Measurements from ENCODE around the gene TNS2.

DNA sequence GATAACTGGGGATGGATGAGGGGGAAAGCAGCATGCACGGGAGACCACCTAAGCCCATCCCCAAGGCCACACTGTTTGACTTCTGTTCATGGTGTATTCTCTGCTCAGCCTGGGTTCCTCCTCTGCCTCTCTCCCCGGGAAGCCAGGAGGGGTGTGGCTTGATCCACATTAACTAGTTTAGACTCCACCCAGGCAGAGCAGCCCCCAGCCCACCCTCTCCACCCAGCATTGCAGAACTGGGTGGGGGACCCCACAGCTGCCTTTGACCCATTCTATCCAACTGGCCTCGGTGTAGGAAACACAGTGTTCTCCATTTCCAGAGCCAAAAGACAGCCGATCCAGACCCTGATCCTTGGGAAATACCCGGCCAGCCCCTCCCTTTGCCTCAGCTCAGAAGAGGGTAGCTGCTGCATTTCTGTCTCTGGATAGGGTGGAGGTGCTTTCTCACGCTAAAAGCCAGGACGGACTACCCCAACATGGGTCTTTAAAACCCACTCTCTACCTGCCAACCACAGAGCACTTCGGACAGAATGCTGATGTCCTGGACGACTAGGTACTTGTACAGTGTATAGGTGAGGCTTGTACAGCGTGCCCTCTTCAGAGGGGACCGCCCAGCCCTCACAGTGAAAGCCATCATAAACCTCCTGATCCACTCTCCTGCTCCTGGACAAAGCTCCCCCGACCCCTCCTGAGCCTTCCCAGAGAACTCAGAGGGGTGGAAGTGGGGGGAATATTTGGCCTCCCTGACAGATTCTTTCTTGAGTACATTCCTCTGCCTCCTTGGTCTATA lies 20.0 kb downstream of the TNS2 start:
- TF ChIP-seq, protein P1, sequence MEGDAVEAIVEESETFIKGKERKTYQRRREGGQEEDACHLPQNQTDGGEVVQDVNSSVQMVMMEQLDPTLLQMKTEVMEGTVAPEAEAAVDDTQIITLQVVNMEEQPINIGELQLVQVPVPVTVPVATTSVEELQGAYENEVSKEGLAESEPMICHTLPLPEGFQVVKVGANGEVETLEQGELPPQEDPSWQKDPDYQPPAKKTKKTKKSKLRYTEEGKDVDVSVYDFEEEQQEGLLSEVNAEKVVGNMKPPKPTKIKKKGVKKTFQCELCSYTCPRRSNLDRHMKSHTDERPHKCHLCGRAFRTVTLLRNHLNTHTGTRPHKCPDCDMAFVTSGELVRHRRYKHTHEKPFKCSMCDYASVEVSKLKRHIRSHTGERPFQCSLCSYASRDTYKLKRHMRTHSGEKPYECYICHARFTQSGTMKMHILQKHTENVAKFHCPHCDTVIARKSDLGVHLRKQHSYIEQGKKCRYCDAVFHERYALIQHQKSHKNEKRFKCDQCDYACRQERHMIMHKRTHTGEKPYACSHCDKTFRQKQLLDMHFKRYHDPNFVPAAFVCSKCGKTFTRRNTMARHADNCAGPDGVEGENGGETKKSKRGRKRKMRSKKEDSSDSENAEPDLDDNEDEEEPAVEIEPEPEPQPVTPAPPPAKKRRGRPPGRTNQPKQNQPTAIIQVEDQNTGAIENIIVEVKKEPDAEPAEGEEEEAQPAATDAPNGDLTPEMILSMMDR (IDR thresholded peaks at IDR 0.05): no peak
- no peak for TF ChIP-seq POLR2A (IDR thresholded peaks at IDR 0.05)

Data from heart left ventricle (tissue), 13 donors.